Camera-type eye (tissue), 1 donor: ENCODE data around the gene ANKRD23. TPM values are rescaled to one million over a fixed set of nuclear protein-coding genes. Genes with fewer than 3 reads are reported as not detected.

ENCODE experiments used
- total RNA-seq: library from RNA; depleted of rRNA; stranded (reverse); fragments of >200 nt; gene quantifications from one replicate; pipeline ENCODE4 v1.2.3, GENCODE V29; 2014

The ANKRD23 gene
- total RNA-seq = 24.0 TPM

DNA sequence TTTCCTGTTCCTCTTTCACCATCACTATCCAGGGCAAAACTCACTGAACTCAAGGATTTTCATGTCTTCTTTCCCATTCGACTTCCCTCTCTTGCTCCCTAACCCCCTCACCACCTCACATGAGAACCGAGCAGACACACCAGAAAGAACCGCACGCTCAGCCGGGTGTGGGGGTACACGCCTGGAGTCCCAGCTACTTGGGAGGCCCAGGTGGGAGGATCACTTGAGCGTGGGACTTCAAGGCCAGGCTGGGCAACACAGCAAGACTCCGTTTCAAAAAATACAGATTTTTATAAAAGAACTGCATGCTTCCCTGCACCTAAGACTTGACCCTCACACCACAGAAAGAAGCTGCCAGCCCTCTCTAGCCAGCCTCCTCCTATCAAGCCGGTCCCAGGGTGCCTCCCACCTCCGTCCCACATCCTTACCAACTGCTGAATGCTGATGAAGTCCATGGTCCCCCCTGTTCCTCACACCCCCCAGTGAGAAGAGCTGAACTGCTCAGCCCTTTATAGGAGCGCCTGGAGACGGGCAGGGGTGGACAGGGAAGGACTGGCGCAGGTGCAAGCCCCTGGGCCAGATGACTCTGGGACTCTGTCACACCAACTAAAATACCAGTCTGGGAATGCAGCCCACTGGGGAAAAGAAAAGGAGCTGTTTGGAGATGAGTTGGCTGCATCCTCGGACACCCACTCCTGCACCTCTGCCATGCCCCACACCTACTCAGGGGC, at the start of gene ANKRD23:
TSS of gene ANKRD23 (minus strand) at position 484 of the 731 bp plus-strand sequence. CDS start at position 455, 29 bp downstream.

DNA sequence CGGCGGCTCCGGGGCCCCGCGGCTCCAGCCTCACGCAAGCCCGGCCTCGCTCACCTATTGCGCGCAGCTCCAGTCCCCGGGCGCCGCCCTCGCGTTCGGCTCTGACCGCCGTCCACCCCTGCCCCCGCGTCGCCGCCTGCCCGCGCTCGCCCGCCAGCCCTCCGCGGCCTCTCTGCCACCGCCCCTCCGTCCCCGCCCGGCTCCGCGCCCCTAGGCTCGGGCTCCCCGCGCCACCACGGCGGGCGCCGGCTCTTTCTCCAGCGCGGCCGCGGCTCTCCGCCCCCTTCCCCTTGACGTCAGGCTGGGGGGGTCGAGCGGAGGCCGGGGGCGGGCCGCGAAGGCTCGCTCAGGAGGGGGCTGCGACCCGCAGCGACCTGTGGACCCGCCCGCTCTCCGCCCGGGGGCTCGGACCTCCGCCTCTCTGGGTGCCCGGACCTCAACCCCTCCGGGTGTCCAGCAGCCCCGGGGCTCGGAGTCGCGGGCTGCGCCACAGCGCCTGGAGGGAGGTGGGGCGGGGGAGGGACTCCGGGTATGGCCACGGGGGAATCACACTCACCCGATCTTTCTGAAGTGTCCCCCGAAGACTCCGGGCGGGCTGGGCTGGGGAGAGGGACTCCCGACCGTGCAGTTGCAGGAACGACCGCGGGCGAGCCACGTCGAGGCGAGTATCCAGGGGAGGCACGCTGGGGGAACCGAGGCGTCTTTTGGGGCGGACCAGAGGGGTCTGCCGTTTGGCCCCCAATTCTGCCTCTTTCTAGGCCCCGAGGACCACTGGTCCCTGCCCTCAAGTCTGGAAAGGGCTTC, 26.2 kb upstream of the ANKRD23 start, which contains the start of gene SEMA4C:
TSS of gene SEMA4C (minus strand) at position 259 of the 804 bp plus-strand sequence. CDS start 2,194 bp downstream, outside the sequence.

DNA sequence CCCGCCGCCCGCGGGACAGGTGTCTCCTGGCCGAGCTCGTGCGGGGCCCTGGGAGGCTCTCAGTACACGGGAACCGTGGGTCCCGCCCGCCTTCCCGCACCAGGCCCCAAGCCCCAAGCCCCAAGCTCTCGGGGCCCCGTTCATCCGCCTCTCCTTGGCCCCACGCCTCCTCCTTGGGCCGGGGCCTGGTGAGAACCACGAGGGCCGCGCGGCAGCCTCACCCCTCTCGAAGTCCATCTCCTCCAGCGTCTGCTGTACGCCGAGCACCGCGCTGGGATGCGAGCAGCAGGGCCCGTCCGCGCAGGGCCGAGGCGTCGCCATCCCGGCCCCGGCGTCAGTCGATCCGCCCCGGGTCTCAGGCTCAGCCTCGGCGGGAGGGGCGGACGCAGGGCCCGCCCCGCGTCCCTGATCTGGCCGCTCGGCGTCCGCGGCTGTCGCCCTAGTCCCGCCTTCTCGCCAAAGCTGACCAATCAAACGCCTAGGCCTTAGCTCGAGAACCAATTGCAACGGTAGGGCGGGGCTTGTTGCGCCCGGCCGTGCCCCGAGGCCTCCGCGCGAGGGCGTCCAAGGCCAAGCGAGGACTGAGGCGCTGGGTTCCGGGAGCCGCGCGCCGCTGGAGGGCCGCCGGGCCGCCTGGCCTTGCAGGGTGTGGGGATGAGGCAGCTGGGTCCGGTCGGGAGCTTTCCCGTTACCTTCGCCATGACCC, 14.0 kb upstream of the ANKRD23 start, which contains the start of gene ANKRD39:
TSS of gene ANKRD39 (minus strand) at position 350 of the 706 bp plus-strand sequence. CDS start at position 321, 29 bp downstream.

DNA sequence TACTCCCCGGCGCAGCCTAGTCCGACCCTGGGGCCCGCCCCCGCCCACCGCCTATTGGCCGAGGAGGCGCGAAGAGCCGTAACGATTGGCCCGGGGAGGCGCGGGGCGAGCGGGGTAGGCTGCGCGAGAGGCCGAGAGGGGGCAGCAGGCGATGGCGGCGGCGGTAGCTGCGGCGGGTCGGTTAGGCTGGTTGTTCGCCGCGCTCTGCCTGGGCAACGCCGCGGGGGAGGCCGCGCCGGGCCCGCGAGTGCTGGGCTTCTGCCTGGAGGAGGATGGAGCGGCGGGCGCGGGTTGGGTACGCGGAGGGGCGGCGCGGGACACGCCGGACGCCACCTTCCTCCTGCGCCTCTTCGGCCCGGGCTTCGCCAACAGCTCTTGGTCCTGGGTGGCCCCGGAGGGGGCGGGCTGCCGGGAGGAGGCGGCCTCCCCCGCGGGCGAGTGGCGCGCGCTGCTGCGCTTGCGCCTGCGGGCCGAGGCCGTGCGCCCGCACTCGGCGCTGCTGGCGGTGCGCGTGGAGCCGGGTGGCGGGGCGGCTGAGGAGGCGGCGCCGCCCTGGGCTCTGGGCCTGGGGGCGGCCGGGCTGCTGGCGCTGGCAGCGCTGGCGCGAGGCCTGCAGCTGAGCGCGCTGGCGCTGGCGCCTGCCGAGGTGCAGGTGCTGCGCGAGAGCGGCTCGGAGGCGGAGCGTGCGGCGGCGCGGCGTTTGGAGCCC, 27.5 kb downstream of the ANKRD23 start, which contains the start of gene CNNM3:
TSS of gene CNNM3 (plus strand) at position 142 of the 709 bp plus-strand sequence. CDS start at position 152, 10 bp downstream.

Other genes starting within 250 kb of the ANKRD23 start
- gene KANSL3, start 205.7 kb downstream of the ANKRD23 start, total RNA-seq = 77.7 TPM
- 0.60 TPM for gene FER1L5, start 201.3 kb downstream of the ANKRD23 start, total RNA-seq
- gene LMAN2L, start 104.0 kb downstream of the ANKRD23 start, total RNA-seq = 35.9 TPM
- 26.2 TPM for gene CNNM4, start 83.1 kb downstream of the ANKRD23 start, total RNA-seq
- gene CNNM3, start 27.8 kb downstream of the ANKRD23 start, total RNA-seq = 27.4 TPM
- gene ANKRD39, start 14.0 kb upstream of the ANKRD23 start, total RNA-seq = 19.5 TPM
- gene SEMA4C, start 26.1 kb upstream of the ANKRD23 start, total RNA-seq = 57.8 TPM
- gene FAM178B, start 142.6 kb upstream of the ANKRD23 start, total RNA-seq = 0.49 TPM